BLaER1 treated with 17β-estradiol and CSF1 and Interleukin-3, amounts not matched to agents 10 nM and 100 nM (cell line): ENCODE measurements around the gene KAT2A.

Experiments used
- H3K27ac ChIP-seq, 11 experiments: shearing (Covaris generic); formaldehyde crosslinking; 2 replicates each; pipeline ENCODE4 v1.8.1; 2022
- H3K27me3 ChIP-seq, 11 experiments: shearing (Covaris generic); formaldehyde crosslinking; 2 replicates each; pipeline ENCODE4 v1.8.1; 2022
- H3K36me3 ChIP-seq, 11 experiments: shearing (Covaris generic); formaldehyde crosslinking; 2 replicates each; pipeline ENCODE4 v1.8.1; 2022
- H3K4me1 ChIP-seq, 10 experiments: shearing (Covaris generic); formaldehyde crosslinking; 2 replicates each; pipeline ENCODE4 v1.8.1; 2022
- H3K4me2 ChIP-seq, 11 experiments: shearing (Covaris generic); formaldehyde crosslinking; 2 replicates each; pipeline ENCODE4 v1.8.1; 2022
- H3K4me3 ChIP-seq, 10 experiments: shearing (Covaris generic); formaldehyde crosslinking; 2 replicates each; pipeline ENCODE4 v1.8.1; 2022
- H3K9ac ChIP-seq, 11 experiments: shearing (Covaris generic); formaldehyde crosslinking; 2 replicates each; pipeline ENCODE4 v1.8.1; 2022
- H3K9me3 ChIP-seq, 11 experiments: shearing (Covaris generic); formaldehyde crosslinking; replicated peaks in 1 of 11; 2 replicates each; pipeline ENCODE4 v1.8.1; 2022
- H4K20me1 ChIP-seq, 11 experiments: shearing (Covaris generic); formaldehyde crosslinking; 2 replicates each; pipeline ENCODE4 v1.8.1; 2022
- Cebpa-rat ChIP-seq, 11 experiments: shearing (Covaris generic); IDR thresholded peaks; 2 replicates each; pipeline ENCODE4 v1.8.1; 2022

KAT2A gene

GRCh38 chr17:42120770-42121769 lies at the start of gene KAT2A:
KAT2A (minus strand) TSS chr17:42121367; CDS start chr17:42121304, 63 bp downstream.
- Histone ChIP-seq H3K27ac (peak within 1 kb of the TSS in 10 of 11 experiments; percentile 28 to 77 (median 64); a peak in 15 of 22 replicates), H3K27me3 (no peaks in the 10 kb centered on the region), H3K9ac (peak within 1 kb of the TSS; percentile 59 to 81 (median 73); a peak in 20 of 22 replicates), H3K4me2 (peak within 1 kb of the TSS; percentile 69 to 93 (median 83)), H3K4me1 (peaks cover 15 to 39% (median 29%) of the 10 kb centered on the region in 10 experiments), H3K9me3 (no peaks in the 10 kb centered on the region), H3K4me3 (peak within 1 kb of the TSS; percentile 42 to 70 (median 59)), H4K20me1 (peaks cover 0 to 21% (median 0%) of the 10 kb centered on the region in 11 experiments; a peak in 7 of 22 replicates), H3K36me3 (peaks cover 39 to 73% (median 49%) of the 10 kb centered on the region in 11 experiments)
- TF ChIP-seq Cebpa-rat (IDR thresholded peaks at IDR 0.05), result no peak

DNA sequence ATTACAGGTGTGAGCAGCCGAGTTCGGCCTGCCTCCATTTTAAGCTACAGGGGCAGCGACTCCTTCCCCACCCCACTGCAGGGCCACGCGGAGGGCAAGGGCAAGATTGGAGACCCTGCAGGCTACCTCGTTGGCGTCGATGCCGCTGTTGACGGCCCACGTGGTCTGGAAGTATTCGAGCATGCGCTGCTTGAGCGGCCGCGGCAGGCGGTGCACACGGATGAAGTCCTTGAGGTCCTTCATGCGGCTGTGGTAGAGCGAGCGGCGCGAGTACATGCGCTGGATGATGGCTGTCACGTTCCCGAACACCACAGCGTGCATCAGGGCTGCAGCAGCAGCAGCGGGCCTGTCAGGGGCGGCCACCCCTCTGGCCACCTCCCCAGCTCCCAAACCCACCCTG lies 48.2 kb upstream of the KAT2A start:
- no peak overlapping the region for H3K9ac ChIP-seq
- H3K4me1 ChIP-seq, result peaks cover 0 to 20% (median 15%) of the 10 kb centered on the region in 10 experiments; a peak in 15 of 20 replicates
- TF ChIP-seq Cebpa-rat (IDR thresholded peaks at IDR 0.05), result no peak
- no peak overlapping the region for H3K4me2 ChIP-seq
- no peak overlapping the region for H3K4me3 ChIP-seq
- no peaks in the 10 kb centered on the region; a peak in 1 of 22 replicates for H3K36me3 ChIP-seq
- H3K9me3 ChIP-seq, result no peaks in the 10 kb centered on the region
- no peaks in the 10 kb centered on the region; a peak in 1 of 22 replicates for H4K20me1 ChIP-seq
- H3K27me3 ChIP-seq, result no peaks in the 10 kb centered on the region
- H3K27ac ChIP-seq, result no peak overlapping the region

GRCh38 chr17:42167807-42168206 lies 46.6 kb upstream of the KAT2A start:
- Histone ChIP-seq H3K9ac (no peak overlapping the region), H4K20me1 (no peaks in the 10 kb centered on the region; a peak in 1 of 22 replicates), H3K27ac (no peak overlapping the region), H3K4me1 (peaks cover 0 to 23% (median 16%) of the 10 kb centered on the region in 10 experiments; a peak in 11 of 20 replicates), H3K4me2 (peak overlapping the region in 5 of 11 experiments; percentile 37 to 64 (median 45); a peak in 7 of 22 replicates), H3K36me3 (no peaks in the 10 kb centered on the region; a peak in 1 of 22 replicates), H3K27me3 (no peaks in the 10 kb centered on the region), H3K9me3 (no peaks in the 10 kb centered on the region), H3K4me3 (no peak overlapping the region)
- no peak for TF ChIP-seq Cebpa-rat (IDR thresholded peaks at IDR 0.05)

GRCh38 chr17:42166196-42166763 lies 45.1 kb upstream of the KAT2A start:
- no peak overlapping the region for H3K4me3 ChIP-seq
- peaks cover 11 to 35% (median 28%) of the 10 kb centered on the region in 10 experiments for H3K4me1 ChIP-seq
- H4K20me1 ChIP-seq, result no peaks in the 10 kb centered on the region; a peak in 1 of 22 replicates
- H3K4me2 ChIP-seq, result 0 out of 22 replicates have a peak overlapping the region, but pooled peaks of 2 of the 11 experiments have one; percentile 4 to 42
- no peak overlapping the region for H3K27ac ChIP-seq
- H3K9me3 ChIP-seq, result no peaks in the 10 kb centered on the region
- no peaks in the 10 kb centered on the region for H3K36me3 ChIP-seq
- no peak overlapping the region for H3K9ac ChIP-seq
- H3K27me3 ChIP-seq, result no peaks in the 10 kb centered on the region
- TF ChIP-seq Cebpa-rat (IDR thresholded peaks at IDR 0.05), result no peak

DNA sequence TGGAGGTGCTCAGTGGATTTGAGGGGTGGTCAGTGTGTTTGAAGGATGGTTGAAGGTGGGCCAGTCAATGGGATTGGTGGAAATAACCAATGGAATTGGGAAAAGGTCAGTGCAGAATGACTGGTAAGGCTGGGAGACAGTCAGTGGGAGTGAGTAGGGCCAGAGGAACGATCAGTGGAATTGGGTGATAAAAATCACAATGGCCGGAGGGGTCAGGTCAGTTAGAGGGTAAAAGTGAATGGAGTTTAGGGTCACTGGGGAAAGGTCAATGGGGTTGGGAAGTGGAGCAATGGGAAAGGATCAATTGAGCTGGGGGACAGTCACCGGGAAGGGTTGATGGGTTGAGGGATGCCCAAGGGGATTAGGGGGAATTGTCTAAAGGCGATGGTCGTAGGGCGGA lies 44.6 kb upstream of the KAT2A start:
- no peak for TF ChIP-seq Cebpa-rat (IDR thresholded peaks at IDR 0.05)
- Histone ChIP-seq H3K27ac (no peak overlapping the region), H3K9ac (no peak overlapping the region), H3K4me1 (peaks cover 16 to 41% (median 33%) of the 10 kb centered on the region in 10 experiments), H3K4me2 (no peak overlapping the region), H4K20me1 (no peaks in the 10 kb centered on the region; a peak in 1 of 22 replicates), H3K36me3 (no peaks in the 10 kb centered on the region), H3K9me3 (no peaks in the 10 kb centered on the region), H3K4me3 (no peak overlapping the region), H3K27me3 (no peaks in the 10 kb centered on the region)

DNA sequence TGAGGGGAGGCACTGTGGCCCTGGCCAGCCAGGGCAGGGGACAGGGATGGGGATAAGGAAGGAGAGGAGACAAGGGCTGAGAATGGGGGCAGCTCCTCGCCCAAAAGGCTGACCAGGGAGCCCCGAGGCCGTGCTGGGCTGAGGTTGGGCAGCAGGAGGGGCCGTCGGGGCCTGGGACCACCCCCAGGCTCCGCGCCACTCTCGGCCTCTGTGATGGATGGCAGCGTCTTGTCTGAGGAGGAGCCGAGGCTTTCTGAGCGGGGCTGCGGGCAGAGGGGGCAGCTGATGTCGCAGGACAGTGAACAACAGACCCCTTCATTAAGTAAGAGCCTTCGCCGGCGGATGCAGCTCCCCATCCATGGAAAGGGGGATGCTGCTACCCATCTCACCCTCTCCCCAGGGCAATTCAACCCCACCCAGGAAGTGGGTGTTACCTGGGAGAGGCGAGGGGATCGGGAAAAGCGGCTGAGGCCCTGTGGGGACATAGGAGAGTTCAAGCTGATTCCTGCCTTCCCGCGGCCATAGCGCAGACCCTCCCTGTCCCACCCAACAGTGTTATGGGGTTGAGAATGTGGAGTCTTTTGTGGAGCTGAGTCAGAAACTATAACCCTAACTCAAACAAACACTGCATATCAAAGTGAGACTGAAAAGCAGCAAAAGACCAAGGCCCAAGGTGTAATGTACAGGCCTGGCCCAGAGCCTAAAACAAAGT lies 42.7 kb upstream of the KAT2A start:
- Histone ChIP-seq H3K36me3 (no peaks in the 10 kb centered on the region), H3K4me3 (no peak overlapping the region), H3K27ac (no peak overlapping the region), H3K4me1 (peaks cover 32 to 56% (median 41%) of the 10 kb centered on the region in 10 experiments), H3K9ac (no peak overlapping the region), H3K27me3 (no peaks in the 10 kb centered on the region), H4K20me1 (no peaks in the 10 kb centered on the region; a peak in 1 of 22 replicates), H3K4me2 (no peak overlapping the region), H3K9me3 (no peaks in the 10 kb centered on the region)
- TF ChIP-seq Cebpa-rat (IDR thresholded peaks at IDR 0.05), result no peak

DNA sequence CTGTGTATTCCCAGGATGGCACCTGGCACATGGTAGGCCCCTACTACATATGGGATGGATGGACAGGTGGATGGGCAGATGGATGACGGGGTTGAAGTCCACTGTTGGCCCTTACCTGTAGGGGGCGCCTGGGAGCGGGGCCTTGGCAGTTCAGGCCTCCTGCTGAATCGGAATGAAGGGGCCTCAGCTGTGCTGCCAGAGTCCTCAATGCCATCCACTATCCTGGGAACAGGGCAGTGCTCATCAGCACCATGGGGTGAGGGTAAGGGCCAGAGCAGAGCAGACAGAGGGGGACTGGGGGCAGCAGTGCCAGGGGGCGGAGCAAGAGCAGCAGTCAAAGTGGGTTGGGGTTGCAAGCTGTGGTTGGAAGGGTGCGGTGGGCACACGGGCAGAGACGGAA lies 41.9 kb upstream of the KAT2A start:
- Histone ChIP-seq H3K9ac (no peak overlapping the region), H3K36me3 (no peaks in the 10 kb centered on the region), H3K4me3 (no peak overlapping the region), H3K9me3 (no peaks in the 10 kb centered on the region), H3K4me1 (peaks cover 32 to 55% (median 38%) of the 10 kb centered on the region in 10 experiments), H3K27ac (no peak overlapping the region), H3K4me2 (no peak overlapping the region; a peak in 1 of 22 replicates), H3K27me3 (no peaks in the 10 kb centered on the region), H4K20me1 (no peaks in the 10 kb centered on the region; a peak in 1 of 22 replicates)
- TF ChIP-seq Cebpa-rat (IDR thresholded peaks at IDR 0.05), result no peak

- Histone ChIP-seq H3K4me1 (peaks cover 29 to 45% (median 38%) of the 10 kb centered on the region in 10 experiments), H3K27ac (peak overlapping the region in 2 of 11 experiments; percentile 9 to 66; a peak in 1 of 22 replicates), H3K4me3 (no peak overlapping the region), H4K20me1 (no peaks in the 10 kb centered on the region), H3K4me2 (peak overlapping the region in 8 of 11 experiments; percentile 61 to 79 (median 68); a peak in 16 of 22 replicates), H3K36me3 (no peaks in the 10 kb centered on the region), H3K9me3 (no peaks in the 10 kb centered on the region), H3K9ac (peak overlapping the region in 6 of 11 experiments; percentile 1 to 59 (median 48); a peak in 7 of 22 replicates), H3K27me3 (no peaks in the 10 kb centered on the region)
- TF ChIP-seq Cebpa-rat (IDR thresholded peaks at IDR 0.05), result no peak
Measured at GRCh38 chr17:42160531-42160910, 39.4 kb upstream of the KAT2A start.
